Measurements from ENCODE around the gene DCX.

DNA sequence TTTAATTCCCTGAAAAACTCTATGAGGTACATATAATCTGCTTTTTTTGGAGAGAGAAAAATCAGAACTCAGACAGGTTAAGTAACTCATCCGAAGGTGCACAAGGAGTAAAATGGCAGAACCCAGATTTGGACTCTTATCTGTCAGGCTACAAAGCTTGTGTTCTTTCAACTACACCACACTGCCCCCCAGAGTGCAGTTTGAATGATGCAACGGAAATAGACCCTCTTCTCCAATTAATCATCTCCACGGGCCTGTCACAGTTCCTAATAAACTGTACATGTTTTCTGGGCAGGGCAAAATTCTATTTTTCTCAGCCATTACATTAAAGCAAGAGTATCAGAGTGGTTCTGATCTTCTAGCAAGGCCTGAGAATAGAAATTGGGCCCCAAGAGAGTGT lies 35.3 kb upstream of the DCX start:
- TF ChIP-seq CTCF (IDR thresholded peaks at IDR 0.05) = peak in 1 of 6 experiments; percentile 18
- no peak for TF ChIP-seq POLR2A (IDR thresholded peaks at IDR 0.05)
